ENCODE measurements around the gene ASIP.

The ASIP gene

DNA sequence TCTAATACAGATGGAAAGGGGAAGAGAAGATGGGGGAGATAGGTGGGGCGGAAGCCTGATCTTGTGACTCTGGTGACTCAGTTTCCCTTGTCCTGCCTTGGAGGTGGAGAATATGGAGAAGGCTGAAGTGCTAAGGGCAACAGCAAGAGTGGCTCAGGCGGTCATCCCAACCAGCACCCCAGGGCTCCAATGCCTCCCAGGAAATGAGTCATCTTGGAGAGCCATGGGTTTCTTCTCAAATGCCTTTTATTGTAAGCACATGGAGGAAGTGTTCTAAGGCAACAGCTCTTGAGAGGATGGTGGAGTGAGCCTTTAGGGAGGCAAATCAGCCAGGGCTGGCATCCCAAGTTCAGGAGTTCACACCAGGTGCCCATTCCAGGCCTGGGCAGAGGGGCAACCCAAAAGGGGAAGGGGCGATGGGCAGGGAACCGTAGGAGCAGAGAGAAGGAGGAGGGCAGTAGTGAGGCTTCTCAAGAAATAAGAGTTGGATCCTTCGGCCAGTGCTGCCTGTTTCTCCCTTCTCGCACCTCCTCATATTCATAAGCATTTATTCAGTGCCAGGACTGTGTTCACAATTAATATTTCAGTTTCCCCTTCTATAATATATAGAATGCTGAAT, 75.1 kb downstream of the ASIP start (continued):
- TF ChIP-seq, protein P1, sequence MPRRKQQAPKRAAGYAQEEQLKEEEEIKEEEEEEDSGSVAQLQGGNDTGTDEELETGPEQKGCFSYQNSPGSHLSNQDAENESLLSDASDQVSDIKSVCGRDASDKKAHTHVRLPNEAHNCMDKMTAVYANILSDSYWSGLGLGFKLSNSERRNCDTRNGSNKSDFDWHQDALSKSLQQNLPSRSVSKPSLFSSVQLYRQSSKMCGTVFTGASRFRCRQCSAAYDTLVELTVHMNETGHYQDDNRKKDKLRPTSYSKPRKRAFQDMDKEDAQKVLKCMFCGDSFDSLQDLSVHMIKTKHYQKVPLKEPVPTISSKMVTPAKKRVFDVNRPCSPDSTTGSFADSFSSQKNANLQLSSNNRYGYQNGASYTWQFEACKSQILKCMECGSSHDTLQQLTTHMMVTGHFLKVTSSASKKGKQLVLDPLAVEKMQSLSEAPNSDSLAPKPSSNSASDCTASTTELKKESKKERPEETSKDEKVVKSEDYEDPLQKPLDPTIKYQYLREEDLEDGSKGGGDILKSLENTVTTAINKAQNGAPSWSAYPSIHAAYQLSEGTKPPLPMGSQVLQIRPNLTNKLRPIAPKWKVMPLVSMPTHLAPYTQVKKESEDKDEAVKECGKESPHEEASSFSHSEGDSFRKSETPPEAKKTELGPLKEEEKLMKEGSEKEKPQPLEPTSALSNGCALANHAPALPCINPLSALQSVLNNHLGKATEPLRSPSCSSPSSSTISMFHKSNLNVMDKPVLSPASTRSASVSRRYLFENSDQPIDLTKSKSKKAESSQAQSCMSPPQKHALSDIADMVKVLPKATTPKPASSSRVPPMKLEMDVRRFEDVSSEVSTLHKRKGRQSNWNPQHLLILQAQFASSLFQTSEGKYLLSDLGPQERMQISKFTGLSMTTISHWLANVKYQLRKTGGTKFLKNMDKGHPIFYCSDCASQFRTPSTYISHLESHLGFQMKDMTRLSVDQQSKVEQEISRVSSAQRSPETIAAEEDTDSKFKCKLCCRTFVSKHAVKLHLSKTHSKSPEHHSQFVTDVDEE (CRISPR knock-in tag; IDR thresholded peaks at IDR 0.05), result no peak
- TF ChIP-seq ESRRG (CRISPR knock-in tag; IDR thresholded peaks at IDR 0.05) (no peak), PPARA (CRISPR knock-in tag; IDR thresholded peaks at IDR 0.05; ENCODE audit: borderline replicate concordance) (no peak), OSR1 (CRISPR knock-in tag; IDR thresholded peaks at IDR 0.05) (no peak), ISL1 (CRISPR knock-in tag; IDR thresholded peaks at IDR 0.05) (no peak), ZNF70 (CRISPR knock-in tag; IDR thresholded peaks at IDR 0.05) (no peak), ZNF565 (CRISPR knock-in tag; conservative IDR thresholded peaks at IDR 0.05; ENCODE audit: low read depth) (no peak), GLIS3 (CRISPR knock-in tag; IDR thresholded peaks at IDR 0.05) (no peak), BACH2 (CRISPR knock-in tag; IDR thresholded peaks at IDR 0.05; ENCODE audit: borderline replicate concordance) (no peak)
- TF ChIP-seq, protein P2, sequence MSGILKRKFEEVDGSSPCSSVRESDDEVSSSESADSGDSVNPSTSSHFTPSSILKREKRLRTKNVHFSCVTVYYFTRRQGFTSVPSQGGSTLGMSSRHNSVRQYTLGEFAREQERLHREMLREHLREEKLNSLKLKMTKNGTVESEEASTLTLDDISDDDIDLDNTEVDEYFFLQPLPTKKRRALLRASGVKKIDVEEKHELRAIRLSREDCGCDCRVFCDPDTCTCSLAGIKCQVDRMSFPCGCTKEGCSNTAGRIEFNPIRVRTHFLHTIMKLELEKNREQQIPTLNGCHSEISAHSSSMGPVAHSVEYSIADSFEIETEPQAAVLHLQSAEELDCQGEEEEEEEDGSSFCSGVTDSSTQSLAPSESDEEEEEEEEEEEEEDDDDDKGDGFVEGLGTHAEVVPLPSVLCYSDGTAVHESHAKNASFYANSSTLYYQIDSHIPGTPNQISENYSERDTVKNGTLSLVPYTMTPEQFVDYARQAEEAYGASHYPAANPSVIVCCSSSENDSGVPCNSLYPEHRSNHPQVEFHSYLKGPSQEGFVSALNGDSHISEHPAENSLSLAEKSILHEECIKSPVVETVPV (CRISPR knock-in tag; IDR thresholded peaks at IDR 0.05), result no peak

Data from SK-N-SH treated with all-trans-retinoic acid at 6 μM for 48 hours (cell line).